Uterus (tissue), 4 donors: ENCODE results near the gene BSN. TPM values are rescaled to one million over a fixed set of nuclear protein-coding genes. Genes with fewer than 3 reads are reported as not detected.

ENCODE experiments used
- DNase-seq, 2 donors: peaks; one replicate each; pipeline ENCODE4 v3.0.0-alpha.2; 2019 to 2020
- H3K27ac ChIP-seq, 2 donors: fragments of 200-600 bp; sonication (generic); 1 replicate in 1 of 2; 2 replicates in 1 of 2; pipeline ENCODE4 v1.5.1; 2016 to 2018
- H3K27me3 ChIP-seq, 2 donors: fragments of 200-600 bp; sonication (generic); one replicate each; pipeline ENCODE4 v1.5.1; 2018 to 2019; ENCODE audit warnings: control low read depth in 1 of 2
- H3K36me3 ChIP-seq, 2 donors: fragments of 200-600 bp; sonication (generic); one replicate each; pipeline ENCODE4 v1.5.1; 2019; ENCODE audit warnings: control low read depth in 1 of 2
- H3K4me1 ChIP-seq, 2 donors: fragments of 200-600 bp; sonication (generic); one replicate each; pipeline ENCODE4 v1.5.1; 2018 to 2019; ENCODE audit warnings: control low read depth in 1 of 2
- H3K4me3 ChIP-seq, 2 donors: fragments of 200-600 bp; sonication (generic); 1 replicate in 1 of 2; 2 replicates in 1 of 2; pipeline ENCODE4 v1.5.1; 2018 to 2019; ENCODE audit warnings: mild to moderate bottlenecking in 1 of 2
- H3K9me3 ChIP-seq, 2 donors: fragments of 200-600 bp; sonication (generic); one replicate each; pipeline ENCODE4 v1.5.1; 2019; ENCODE audit warnings: control low read depth in 1 of 2
- POLR2A ChIP-seq, 2 donors: fragments of 450-650 bp; IDR thresholded peaks; one replicate each; pipeline ENCODE4 v1.6.1; 2016; ENCODE audit warnings: antibody characterized with exemption in 2 of 2, mild to moderate bottlenecking in 1 of 2, moderate library complexity in 1 of 2
- intact Hi-C: fragments of 100-400 bp; cut with DNase I; formaldehyde crosslinking; loops from one replicate; pipeline ENCODE4 v1.15.1; 2023; ENCODE audit warnings: low total_unique reads
- total RNA-seq, 4 donors: library from RNA; depleted of rRNA in 3 of 4; stranded (reverse); fragments of >200 nt in 3 of 4; gene quantifications; one replicate each; pipeline versions ENCODE4 v1.1.0 to v1.2.4, GENCODE V29; 2014 to 2023
- TF ChIP-seq, protein P1 (sequence below), 4 experiments: fragments of 200-600 bp in 2 of 4; fragments of 450-650 bp in 2 of 4; sonication (generic) in 2 of 4; IDR thresholded peaks; one replicate each; pipeline ENCODE4 v1.5.1; 2016 to 2019; ENCODE audit warnings: antibody characterized with exemption in 4 of 4, mild to moderate bottlenecking in 2 of 4, moderate library complexity in 1 of 4
- donor health status: DM: yes; HTN: yes; CAD: no.

The BSN gene
- total RNA-seq, 4 donors from 2014 or later = 0.29 to 0.95 (median 0.60) TPM

DNA sequence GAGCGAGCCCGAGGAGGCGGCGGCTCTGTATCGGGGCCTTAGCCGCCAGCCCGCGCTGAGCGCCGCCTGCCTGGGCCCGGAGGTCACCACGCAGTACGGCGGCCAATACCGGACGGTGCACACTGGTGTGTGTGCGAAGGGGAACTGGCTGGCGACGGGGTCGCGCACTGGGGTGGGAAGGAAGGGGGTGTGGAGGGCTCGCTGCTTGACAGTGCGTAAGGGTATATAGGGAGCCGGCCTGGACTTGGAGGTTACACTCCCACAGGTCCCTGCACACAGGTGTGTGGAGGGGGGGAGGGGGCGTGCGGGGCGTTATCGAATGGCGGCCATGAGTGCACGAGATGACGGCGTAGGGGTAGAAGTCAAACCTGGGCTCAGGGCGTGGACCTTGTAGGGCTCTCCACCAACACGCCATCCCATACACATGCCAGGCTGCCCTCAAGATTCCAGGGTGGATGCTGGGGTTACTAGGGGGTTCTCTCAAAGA lies 120.3 kb downstream of the BSN start:
- peak in 1 of 2 donors; percentile 40 for DNase-seq
- H3K36me3 ChIP-seq = no peaks in the 10 kb centered on the region
- H3K27ac ChIP-seq = peak overlapping the region; percentile 67 to 93
- TF ChIP-seq, protein P1, sequence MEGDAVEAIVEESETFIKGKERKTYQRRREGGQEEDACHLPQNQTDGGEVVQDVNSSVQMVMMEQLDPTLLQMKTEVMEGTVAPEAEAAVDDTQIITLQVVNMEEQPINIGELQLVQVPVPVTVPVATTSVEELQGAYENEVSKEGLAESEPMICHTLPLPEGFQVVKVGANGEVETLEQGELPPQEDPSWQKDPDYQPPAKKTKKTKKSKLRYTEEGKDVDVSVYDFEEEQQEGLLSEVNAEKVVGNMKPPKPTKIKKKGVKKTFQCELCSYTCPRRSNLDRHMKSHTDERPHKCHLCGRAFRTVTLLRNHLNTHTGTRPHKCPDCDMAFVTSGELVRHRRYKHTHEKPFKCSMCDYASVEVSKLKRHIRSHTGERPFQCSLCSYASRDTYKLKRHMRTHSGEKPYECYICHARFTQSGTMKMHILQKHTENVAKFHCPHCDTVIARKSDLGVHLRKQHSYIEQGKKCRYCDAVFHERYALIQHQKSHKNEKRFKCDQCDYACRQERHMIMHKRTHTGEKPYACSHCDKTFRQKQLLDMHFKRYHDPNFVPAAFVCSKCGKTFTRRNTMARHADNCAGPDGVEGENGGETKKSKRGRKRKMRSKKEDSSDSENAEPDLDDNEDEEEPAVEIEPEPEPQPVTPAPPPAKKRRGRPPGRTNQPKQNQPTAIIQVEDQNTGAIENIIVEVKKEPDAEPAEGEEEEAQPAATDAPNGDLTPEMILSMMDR (IDR thresholded peaks at IDR 0.05) = peak in 1 of 4 experiments; percentile 3
- TF ChIP-seq POLR2A (IDR thresholded peaks at IDR 0.05) = no peak
- intact Hi-C loops = no loop called here
- H3K27me3 ChIP-seq = no peaks in the 10 kb centered on the region
- peaks cover 0 to 8% of the 10 kb centered on the region in 2 donors for H3K4me1 ChIP-seq
- no peaks in the 10 kb centered on the region for H3K9me3 ChIP-seq
- peak overlapping the region; percentile 65 to 68 for H3K4me3 ChIP-seq

- no peaks in the 10 kb centered on the region for H3K27me3 ChIP-seq
- H3K36me3 ChIP-seq = no peaks in the 10 kb centered on the region
- H3K27ac ChIP-seq = no peak overlapping the region
- DNase-seq = no peak
- H3K9me3 ChIP-seq = no peaks in the 10 kb centered on the region
- H3K4me3 ChIP-seq = no peak overlapping the region
- intact Hi-C loops = no loop called here
- peaks cover 0 to 8% of the 10 kb centered on the region in 2 donors for H3K4me1 ChIP-seq
- no peak for TF ChIP-seq POLR2A (IDR thresholded peaks at IDR 0.05)
- TF ChIP-seq, protein P1 (IDR thresholded peaks at IDR 0.05) = no peak
Observed at GRCh38 chr3:49675912-49676311, 121.6 kb downstream of the BSN start.

DNA sequence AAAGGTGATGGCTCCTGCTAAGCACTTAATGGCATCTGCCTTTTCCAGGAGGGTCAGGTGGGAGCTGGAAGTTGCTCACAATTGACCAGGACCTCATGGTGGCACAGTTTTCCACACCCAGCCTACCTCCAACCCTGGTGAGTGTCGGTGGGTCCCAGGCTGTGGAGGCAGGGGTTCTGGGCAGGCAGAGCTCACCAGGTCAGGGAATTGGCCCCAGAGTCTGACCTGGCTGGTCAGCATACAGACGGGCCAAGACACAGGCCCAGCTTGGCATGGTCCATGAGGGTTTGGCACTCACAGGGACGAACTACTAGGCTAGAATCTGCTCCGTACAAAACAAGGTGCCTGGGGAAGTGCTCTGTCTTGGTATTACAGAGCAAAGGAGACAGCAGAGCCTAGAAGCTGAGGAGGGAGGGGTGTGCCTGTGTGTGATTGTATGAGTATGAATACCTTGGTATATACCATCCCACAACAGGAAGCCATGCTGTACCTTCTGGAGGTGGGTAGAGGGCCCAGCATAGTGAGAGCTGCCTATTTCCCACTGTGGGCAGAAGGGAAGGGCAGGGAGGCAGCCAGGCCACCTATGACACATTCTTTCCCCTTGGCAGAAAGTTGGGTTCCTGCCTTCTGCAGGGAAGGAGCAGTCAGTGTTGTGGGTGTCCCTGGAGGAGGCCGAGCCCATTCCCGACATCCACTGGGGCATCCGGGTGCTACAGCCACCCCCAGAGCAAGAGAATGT lies 126.4 kb downstream of the BSN start:
- Histone ChIP-seq H3K36me3 (no peaks in the 10 kb centered on the region), H3K4me1 (no peaks in the 10 kb centered on the region), H3K27ac (no peak overlapping the region), H3K4me3 (no peak overlapping the region), H3K27me3 (no peaks in the 10 kb centered on the region), H3K9me3 (no peaks in the 10 kb centered on the region)
- TF ChIP-seq, protein P1 (IDR thresholded peaks at IDR 0.05) = no peak
- TF ChIP-seq POLR2A (IDR thresholded peaks at IDR 0.05) = no peak
- DNase-seq = no peak
- intact Hi-C loops = no loop called here

DNA sequence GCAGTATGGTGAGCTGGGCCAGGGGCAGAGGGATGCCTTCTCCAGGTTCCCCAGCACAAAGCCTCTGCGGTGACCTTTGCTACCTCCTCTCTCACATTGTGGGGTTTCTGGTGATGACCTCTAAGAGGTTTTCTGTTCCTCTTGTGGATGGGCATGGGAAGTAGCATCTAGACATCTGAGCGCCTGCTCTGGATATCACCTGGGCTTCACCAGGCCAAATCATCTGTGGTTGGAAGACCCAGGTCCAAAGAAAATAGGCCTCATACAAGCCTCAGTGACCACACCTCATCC lies 126.9 kb downstream of the BSN start:
- H3K27ac ChIP-seq = no peak overlapping the region
- intact Hi-C loops = no loop called here
- H3K36me3 ChIP-seq = no peaks in the 10 kb centered on the region

GRCh38 chr3:49681543-49681942 lies 127.3 kb downstream of the BSN start:
- Histone ChIP-seq H3K27ac (no peak overlapping the region), H3K4me1 (no peaks in the 10 kb centered on the region), H3K36me3 (no peaks in the 10 kb centered on the region), H3K27me3 (no peaks in the 10 kb centered on the region), H3K4me3 (no peak overlapping the region), H3K9me3 (no peaks in the 10 kb centered on the region)
- DNase-seq = no peak
- TF ChIP-seq, protein P1 (IDR thresholded peaks at IDR 0.05) = no peak
- TF ChIP-seq POLR2A (IDR thresholded peaks at IDR 0.05) = no peak
- intact Hi-C loops = no loop called here

More for the DNA sequence above, 126.9 kb downstream of the BSN start:
- no peak for DNase-seq
- no peak overlapping the region for H3K4me3 ChIP-seq
- no peaks in the 10 kb centered on the region for H3K27me3 ChIP-seq
- no peaks in the 10 kb centered on the region for H3K4me1 ChIP-seq
- TF ChIP-seq POLR2A (IDR thresholded peaks at IDR 0.05) = no peak
- H3K9me3 ChIP-seq = no peaks in the 10 kb centered on the region
